Spleen (tissue), 11 donors: ENCODE measurements around the gene TCHH. TPM values are rescaled to one million over a fixed set of nuclear protein-coding genes. Genes with fewer than 3 reads are reported as not detected.
"Not testable (repeated sequence)": the region's sequence is repeated elsewhere in the genome, so short reads cannot be mapped to it uniquely, and the experiment has no call there.

Source experiments
- DNase-seq: peaks from one replicate; pipeline ENCODE4 v3.0.0-alpha.2; 2020
- H3K27ac ChIP-seq, 8 donors: fragments of 200-600 bp; sonication (generic) in 7 of 8; 1 replicate in 4 of 8; 2 replicates in 4 of 8; pipeline versions ENCODE4 v1.5.0 to v1.8.0; 2016 to 2021; ENCODE audit warnings: inconsistent platforms in 4 of 8, mild to moderate bottlenecking in 4 of 8, moderate library complexity in 1 of 8
- H3K27me3 ChIP-seq, 7 donors: fragments of 200-600 bp; sonication (generic) in 6 of 7; replicated peaks in 1 of 7; 1 replicate in 4 of 7; 2 replicates in 3 of 7; pipeline versions ENCODE4 v1.5.0 to v1.8.0; 2016 to 2021; ENCODE audit warnings: inconsistent platforms in 3 of 7, mild to moderate bottlenecking in 1 of 7
- H3K36me3 ChIP-seq, 6 donors: fragments of 200-600 bp; sonication (generic) in 5 of 6; 1 replicate in 4 of 6; 2 replicates in 2 of 6; pipeline versions ENCODE4 v1.5.0 to v1.8.0; 2016 to 2021; ENCODE audit warnings: inconsistent platforms in 2 of 6
- H3K4me1 ChIP-seq, 6 donors: fragments of 200-600 bp; sonication (generic) in 5 of 6; 1 replicate in 3 of 6; 2 replicates in 3 of 6; pipeline versions ENCODE4 v1.5.0 to v1.8.0; 2016 to 2021; ENCODE audit warnings: inconsistent platforms in 3 of 6
- H3K4me3 ChIP-seq, 8 donors: fragments of 200-600 bp; sonication (generic) in 7 of 8; 1 replicate in 4 of 8; 2 replicates in 4 of 8; pipeline versions ENCODE4 v1.5.0 to v1.8.0; 2016 to 2021; ENCODE audit warnings: inconsistent platforms in 4 of 8, mild to moderate bottlenecking in 4 of 8, moderate library complexity in 2 of 8
- H3K9me3 ChIP-seq, 8 donors: fragments of 200-600 bp; sonication (generic) in 7 of 8; 1 replicate in 4 of 8; 2 replicates in 4 of 8; pipeline versions ENCODE4 v1.5.0 to v1.8.0; 2016 to 2021; ENCODE audit warnings: inconsistent platforms in 4 of 8
- POLR2A ChIP-seq, 3 donors: fragments of 450-650 bp; IDR thresholded peaks; one replicate each; pipeline ENCODE4 v1.5.1; 2017; ENCODE audit warnings: antibody characterized with exemption in 3 of 3, mild to moderate bottlenecking in 1 of 3
- POLR2AphosphoS5 ChIP-seq, 3 donors: sonication (generic); formaldehyde crosslinking; IDR thresholded peaks; one replicate each; pipeline ENCODE4 v1.5.1; 2017; ENCODE audit warnings: antibody characterized with exemption in 3 of 3
- WGBS, 5 donors: extraction: QIAGEN DNeasy Blood & Tissue Kit in 3 of 5; methylation state at CpG; one replicate each; pipeline versions ENCODE4 v1.1.5 to v1.1.7; 2013 to 2018; 5-methylcytosine and 5-hydroxymethylcytosine counted together
- intact Hi-C: fragments of 100-400 bp; cut with DNase I; formaldehyde crosslinking; loops from one replicate; pipeline ENCODE4 v1.15.0; 2023; ENCODE audit warnings: low total_unique reads
- polyA plus RNA-seq, 3 donors: library from polyadenylated mRNA; stranded (reverse); fragments of 200-250 nt; gene quantifications; one replicate each; pipeline ENCODE4 v1.2.1, GENCODE V29; 2013
- total RNA-seq, 7 donors: library from RNA; depleted of rRNA in 3 of 7; stranded (reverse); fragments of >200 nt in 3 of 7; fragmentation: NEBNext Ultra II Directional in 4 of 7; extraction: Animal tissue kit (Norgen Biotek cat#: 25700) in 4 of 7; gene quantifications; one replicate each; pipeline versions ENCODE4 v1.1.0 to v1.2.1, GENCODE V29; 2016 to 2021
- TF ChIP-seq, protein P1 (sequence below), 11 experiments: fragments of 200-600 bp in 7 of 11; fragments of 450-650 bp in 4 of 11; sonication (generic) in 4 of 11; IDR thresholded peaks in 8 of 11; conservative IDR thresholded peaks in 3 of 11; 1 replicate in 7 of 11; 2 replicates in 4 of 11; pipeline versions ENCODE4 v1.4.0 to v1.8.0; 2016 to 2021; ENCODE audit warnings: antibody characterized with exemption in 11 of 11, inconsistent platforms in 4 of 11, mild to moderate bottlenecking in 1 of 11
- donor health status: healthy with polysubstance abuse.
- donor health status: DM: no; HTN: no; CAD: no; lungs with moderate emphysema.
- donor health status: DM: no; HTN: no; CAD: no.
- donor health status: Bipolar disorder and iron deficiency.
- donor health status: healthy.
- donor health status: DM: no; HTN: no; CAD: no.
- donor health status: DM: yes; HTN: yes; CAD: no.

TCHH gene
- total and polyA plus RNA-seq, 10 donors = 0.24 to 9.6 (median 2.1) TPM

DNA sequence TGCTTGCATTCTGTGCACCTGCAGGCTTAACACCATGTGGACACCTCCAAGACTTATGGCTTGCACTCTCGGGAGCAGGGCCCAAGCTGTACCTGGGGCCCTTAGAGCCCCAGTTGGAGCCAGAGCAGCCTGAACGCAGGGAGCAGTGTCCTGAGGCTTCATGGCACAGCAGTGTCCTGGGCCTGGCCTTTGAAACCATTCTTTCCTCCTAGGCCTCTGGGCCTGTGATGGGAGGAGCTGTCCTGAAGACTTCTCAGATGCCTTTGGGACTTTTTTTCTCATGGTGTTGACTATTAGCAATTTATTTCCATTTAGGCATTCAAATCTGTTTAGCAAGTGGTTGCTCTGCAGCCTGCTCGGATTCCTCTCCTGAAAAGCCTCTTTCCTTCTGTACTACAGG is 32.8 kb upstream of the TCHH start:
- Histone ChIP-seq H3K36me3 (no peaks in the 10 kb centered on the region), H3K27me3 (peaks cover 0 to 4% (median 0%) of the 10 kb centered on the region in 7 donors), H3K4me1 (no peaks in the 10 kb centered on the region), H3K9me3 (peaks cover 5 to 38% (median 23%) of the 10 kb centered on the region in 8 donors), H3K27ac (no peak overlapping the region), H3K4me3 (no peak overlapping the region)
- TF ChIP-seq POLR2AphosphoS5 (IDR thresholded peaks at IDR 0.05) = no peak
- TF ChIP-seq, protein P1, sequence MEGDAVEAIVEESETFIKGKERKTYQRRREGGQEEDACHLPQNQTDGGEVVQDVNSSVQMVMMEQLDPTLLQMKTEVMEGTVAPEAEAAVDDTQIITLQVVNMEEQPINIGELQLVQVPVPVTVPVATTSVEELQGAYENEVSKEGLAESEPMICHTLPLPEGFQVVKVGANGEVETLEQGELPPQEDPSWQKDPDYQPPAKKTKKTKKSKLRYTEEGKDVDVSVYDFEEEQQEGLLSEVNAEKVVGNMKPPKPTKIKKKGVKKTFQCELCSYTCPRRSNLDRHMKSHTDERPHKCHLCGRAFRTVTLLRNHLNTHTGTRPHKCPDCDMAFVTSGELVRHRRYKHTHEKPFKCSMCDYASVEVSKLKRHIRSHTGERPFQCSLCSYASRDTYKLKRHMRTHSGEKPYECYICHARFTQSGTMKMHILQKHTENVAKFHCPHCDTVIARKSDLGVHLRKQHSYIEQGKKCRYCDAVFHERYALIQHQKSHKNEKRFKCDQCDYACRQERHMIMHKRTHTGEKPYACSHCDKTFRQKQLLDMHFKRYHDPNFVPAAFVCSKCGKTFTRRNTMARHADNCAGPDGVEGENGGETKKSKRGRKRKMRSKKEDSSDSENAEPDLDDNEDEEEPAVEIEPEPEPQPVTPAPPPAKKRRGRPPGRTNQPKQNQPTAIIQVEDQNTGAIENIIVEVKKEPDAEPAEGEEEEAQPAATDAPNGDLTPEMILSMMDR (IDR thresholded peaks at IDR 0.05 in 8 of 11, conservative IDR thresholded peaks at IDR 0.05 in 3 of 11) = no peak
- TF ChIP-seq POLR2A (IDR thresholded peaks at IDR 0.05) = no peak
- DNase-seq = no peak
- intact Hi-C loops = no loop called here
- WGBS, 5 donors = 73 to 87% (median 79%) methylated on average over 3 of the region's 3 CpGs

DNA sequence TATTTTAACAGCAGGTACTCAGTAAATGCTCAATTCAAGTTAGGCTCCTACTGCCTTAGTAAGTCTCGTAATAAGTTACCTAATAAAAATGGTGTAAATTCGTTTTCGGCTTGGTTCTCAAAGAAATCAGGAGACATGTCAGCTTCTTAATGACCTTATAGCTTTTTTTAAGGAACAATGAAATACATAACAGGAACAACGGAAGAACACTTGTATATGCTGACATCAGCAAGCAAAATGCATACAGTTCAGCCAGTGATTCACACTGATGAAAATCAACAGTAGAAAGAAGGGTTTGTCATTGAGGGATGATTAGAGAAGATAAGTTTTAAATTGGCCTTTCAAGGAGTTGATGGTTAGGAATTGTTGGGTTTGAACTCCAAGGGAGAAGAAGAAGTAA is 30.5 kb upstream of the TCHH start:
- intact Hi-C loops = no loop called here
- Histone ChIP-seq H3K36me3 (no peaks in the 10 kb centered on the region), H3K4me1 (no peaks in the 10 kb centered on the region), H3K27ac (peak overlapping the region in 4 of 8 donors; percentile 21 to 69 (median 29)), H3K27me3 (peaks cover 0 to 14% (median 0%) of the 10 kb centered on the region in 7 donors), H3K9me3 (peaks cover 5 to 38% (median 23%) of the 10 kb centered on the region in 8 donors), H3K4me3 (no peak overlapping the region)
- no peak for DNase-seq
- TF ChIP-seq, protein P1 (IDR thresholded peaks at IDR 0.05 in 8 of 11, conservative IDR thresholded peaks at IDR 0.05 in 3 of 11) = no peak
- TF ChIP-seq POLR2AphosphoS5 (IDR thresholded peaks at IDR 0.05) (no peak), POLR2A (IDR thresholded peaks at IDR 0.05) (no peak)
- 71 to 83% (median 77%) methylated on average over 4 of the region's 4 CpGs for WGBS, 5 donors

DNA sequence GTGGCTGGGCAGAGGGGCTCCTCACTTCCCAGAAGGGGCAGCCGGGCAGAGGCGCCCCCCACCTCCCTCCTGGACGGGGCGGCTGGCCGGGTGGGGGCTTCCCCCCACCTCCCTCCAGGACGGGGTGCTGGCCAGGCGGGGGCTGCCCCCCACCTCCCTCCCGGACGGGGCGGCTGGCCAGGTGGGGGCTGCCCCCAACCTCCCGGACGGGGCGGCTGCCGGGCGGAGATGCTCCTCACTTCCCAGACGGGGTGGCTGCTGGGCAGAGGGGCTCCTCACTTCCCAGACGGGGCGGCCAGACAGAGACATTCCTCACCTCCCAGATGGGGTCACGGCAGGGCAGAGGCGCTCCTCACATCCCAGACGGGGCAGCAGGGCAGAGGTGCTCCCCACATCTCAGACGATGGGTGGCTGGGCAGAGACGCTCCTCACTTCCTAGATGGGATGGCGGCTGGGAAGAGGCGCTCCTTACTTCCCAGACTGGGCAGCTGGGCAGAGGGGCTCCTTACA is 29.5 kb upstream of the TCHH start:
- peaks cover 5 to 36% (median 23%) of the 10 kb centered on the region in 8 donors for H3K9me3 ChIP-seq
- intact Hi-C loops, H3K36me3 ChIP-seq, H3K4me1 ChIP-seq, DNase-seq: not testable (repeated sequence)
- peak overlapping the region in 1 of 8 donors; percentile 69 for H3K27ac ChIP-seq
- H3K4me3 ChIP-seq = peak overlapping the region in 1 of 8 donors; percentile 21
- peaks cover 0 to 24% (median 0%) of the 10 kb centered on the region in 7 donors for H3K27me3 ChIP-seq
- WGBS, 5 donors = 71 to 96% (median 91%) methylated on average over 2 to 25 of the region's 25 CpGs

DNA sequence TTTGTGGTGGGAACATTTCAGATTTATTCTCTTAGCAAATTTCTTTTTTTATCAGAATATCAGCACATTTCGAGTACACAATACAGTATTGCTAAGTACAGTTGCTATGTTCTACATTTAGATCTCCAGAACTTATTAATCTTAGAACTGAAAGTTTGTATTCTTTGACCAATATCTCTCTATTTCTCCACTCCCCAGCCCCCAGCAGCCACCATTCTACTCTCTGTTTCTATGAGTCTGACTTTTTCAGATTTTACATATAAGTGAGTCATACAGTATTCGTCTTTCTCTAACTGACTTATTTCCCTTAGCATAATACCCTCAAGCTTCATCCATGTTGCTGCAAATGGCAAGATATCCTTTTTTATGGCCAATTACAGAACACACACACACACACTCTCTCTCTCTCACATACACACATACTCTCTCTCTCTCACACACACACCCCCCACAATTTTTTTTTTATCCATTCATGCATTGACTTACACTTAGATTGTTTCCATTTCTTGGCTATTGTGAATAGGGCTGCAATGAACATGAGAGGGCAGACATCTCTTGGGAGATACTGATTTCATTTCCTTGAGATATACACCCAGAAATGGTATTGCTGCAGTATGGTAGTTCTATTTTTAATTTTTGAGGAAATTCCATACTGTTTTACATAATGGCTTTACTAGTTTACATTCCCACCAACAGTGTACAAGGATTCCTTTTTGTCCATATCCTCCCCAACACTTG is 28.1 kb upstream of the TCHH start:
- H3K27me3 ChIP-seq = peaks cover 0 to 25% (median 0%) of the 10 kb centered on the region in 7 donors
- H3K4me1 ChIP-seq = no peaks in the 10 kb centered on the region
- no peak overlapping the region for H3K4me3 ChIP-seq
- no peaks in the 10 kb centered on the region for H3K36me3 ChIP-seq
- intact Hi-C loops = loop anchor here (2.0 kb wide), 1 partner anchor 41 kb away; no protein-coding TSS in a partner anchor
- TF ChIP-seq POLR2AphosphoS5 (IDR thresholded peaks at IDR 0.05) (no peak), POLR2A (IDR thresholded peaks at IDR 0.05) (no peak)
- TF ChIP-seq, protein P1 (IDR thresholded peaks at IDR 0.05 in 8 of 11, conservative IDR thresholded peaks at IDR 0.05 in 3 of 11) = no peak
- WGBS, 5 donors = 54 to 74% (median 60%) methylated on average over 2 of the region's 2 CpGs
- H3K27ac ChIP-seq = peak overlapping the region in 1 of 8 donors; percentile 22
- peaks cover 5 to 22% (median 13%) of the 10 kb centered on the region in 8 donors for H3K9me3 ChIP-seq
- no peak for DNase-seq
